Neural cell (in vitro differentiated cells): ENCODE results near the gene LHFPL5. TPM values are rescaled to one million over a fixed set of nuclear protein-coding genes. Genes with fewer than 3 reads are reported as not detected.

Experiments
- H2AFZ ChIP-seq: fragments of 200-600, 300-800 bp; sonication (generic), shearing (Covaris generic); 2 replicates; pipeline ENCODE4 v1.6.0; 2014; ENCODE audit warnings: low read depth, mild to moderate bottlenecking, antibody characterized with exemption, low read length, moderate library complexity
- H3F3A ChIP-seq: fragments of 200-600 bp; shearing (Covaris generic); 2 replicates; pipeline ENCODE4 v1.6.1; 2016; ENCODE audit warnings: mild to moderate bottlenecking, moderate library complexity, mixed read lengths, antibody characterized with exemption, low read length; ENCODE audit not compliant: insufficient read depth, poor library complexity, severe bottlenecking
- H3K27ac ChIP-seq: fragments of 200-600, 300-800 bp; sonication (generic), shearing (Covaris generic); 2 replicates; pipeline ENCODE4 v1.5.1; 2014; ENCODE audit warnings: mild to moderate bottlenecking, low read length, moderate library complexity
- H3K27me3 ChIP-seq: fragments of 300-800, 200-600 bp; sonication (generic), shearing (Covaris generic); 2 replicates; pipeline ENCODE4 v1.6.0; 2014; ENCODE audit warnings: mild to moderate bottlenecking, low read depth, low read length, moderate library complexity; ENCODE audit not compliant: insufficient read depth
- H3K36me3 ChIP-seq: fragments of 300-800, 200-600 bp; sonication (generic), shearing (Covaris generic); 2 replicates; pipeline ENCODE4 v1.5.1; 2014; ENCODE audit warnings: mild to moderate bottlenecking, antibody characterized with exemption, low read length, moderate library complexity; ENCODE audit not compliant: insufficient read depth
- H3K4me2 ChIP-seq: fragments of 300-800, 200-600 bp; sonication (generic), shearing (Covaris generic); 2 replicates; pipeline ENCODE4 v1.6.0; 2014; ENCODE audit warnings: mild to moderate bottlenecking, low read length
- H3K4me3 ChIP-seq: fragments of 300-800, 200-600 bp; sonication (generic), shearing (Covaris generic); 2 replicates; pipeline ENCODE4 v1.5.1; 2014; ENCODE audit warnings: mild to moderate bottlenecking, low read length, moderate library complexity
- H3K79me2 ChIP-seq: fragments of 200-600 bp; shearing (Covaris generic); replicated peaks from 2 replicates; pipeline ENCODE4 v1.6.0; 2014; ENCODE audit warnings: mild to moderate bottlenecking, low read length, moderate library complexity; ENCODE audit not compliant: insufficient read depth
- H3K9ac ChIP-seq: fragments of 300-800, 200-600 bp; sonication (generic), shearing (Covaris generic); 2 replicates; pipeline ENCODE4 v1.6.1; 2016; ENCODE audit warnings: mild to moderate bottlenecking, low read length, mixed read lengths
- H3K9me2 ChIP-seq: fragments of 200-600 bp; shearing (Covaris generic); 2 replicates; pipeline ENCODE4 v1.6.1; 2016; ENCODE audit warnings: mild to moderate bottlenecking, low read length, mixed read lengths; ENCODE audit not compliant: insufficient read depth
- H3K9me3 ChIP-seq: fragments of 200-600, 300-800 bp; sonication (generic), shearing (Covaris generic); 2 replicates; pipeline ENCODE4 v1.6.1; 2016; ENCODE audit warnings: mild to moderate bottlenecking, mixed run types, low read length, moderate library complexity, mixed read lengths
- H4K20me1 ChIP-seq: fragments of 200-600 bp; shearing (Covaris generic); 2 replicates; pipeline ENCODE4 v1.6.1; 2016; ENCODE audit warnings: mild to moderate bottlenecking, mixed run types; ENCODE audit not compliant: insufficient read depth
- MXI1 ChIP-seq: fragments of 450-650 bp; conservative IDR thresholded peaks from 2 replicates; pipeline ENCODE4 v1.6.1; 2014; ENCODE audit warnings: antibody characterized with exemption, mild to moderate bottlenecking; ENCODE audit not compliant: poor library complexity, severe bottlenecking
- POLR2AphosphoS5 ChIP-seq: IDR thresholded peaks from 2 replicates; pipeline ENCODE4 v1.6.1; 2012
- RAD21 ChIP-seq: fragments of 450-650 bp; conservative IDR thresholded peaks from 2 replicates; pipeline ENCODE4 v1.6.1; 2014; ENCODE audit warnings: antibody characterized with exemption, mild to moderate bottlenecking, moderate library complexity
- SMC3 ChIP-seq: fragments of 450-650 bp; conservative IDR thresholded peaks from 2 replicates; pipeline ENCODE4 v1.6.1; 2014; ENCODE audit warnings: antibody characterized with exemption, mild to moderate bottlenecking, moderate library complexity; ENCODE audit not compliant: poor library complexity
- TAF1 ChIP-seq: IDR thresholded peaks from 2 replicates; pipeline ENCODE4 v1.6.1; 2012; ENCODE audit warnings: low read depth
- polyA plus RNA-seq: library from polyadenylated mRNA; depleted of rRNA; stranded (reverse); fragments of >200 nt; gene quantifications from 2 replicates; pipeline ENCODE4 v1.2.3, GENCODE V29; 2014
- TF ChIP-seq, protein P1 (sequence below): fragments of 450-650 bp; IDR thresholded peaks from 2 replicates; pipeline ENCODE4 v1.5.1; 2014; ENCODE audit warnings: antibody characterized with exemption, mild to moderate bottlenecking, moderate library complexity; ENCODE audit not compliant: poor library complexity, severe bottlenecking
- TF ChIP-seq, protein P2 (sequence below): IDR thresholded peaks from 2 replicates; pipeline ENCODE4 v1.6.1; 2012; ENCODE audit warnings: borderline replicate concordance

Gene LHFPL5
- polyA plus RNA-seq, 1 donor from 2014 or later = 0.17 TPM

DNA sequence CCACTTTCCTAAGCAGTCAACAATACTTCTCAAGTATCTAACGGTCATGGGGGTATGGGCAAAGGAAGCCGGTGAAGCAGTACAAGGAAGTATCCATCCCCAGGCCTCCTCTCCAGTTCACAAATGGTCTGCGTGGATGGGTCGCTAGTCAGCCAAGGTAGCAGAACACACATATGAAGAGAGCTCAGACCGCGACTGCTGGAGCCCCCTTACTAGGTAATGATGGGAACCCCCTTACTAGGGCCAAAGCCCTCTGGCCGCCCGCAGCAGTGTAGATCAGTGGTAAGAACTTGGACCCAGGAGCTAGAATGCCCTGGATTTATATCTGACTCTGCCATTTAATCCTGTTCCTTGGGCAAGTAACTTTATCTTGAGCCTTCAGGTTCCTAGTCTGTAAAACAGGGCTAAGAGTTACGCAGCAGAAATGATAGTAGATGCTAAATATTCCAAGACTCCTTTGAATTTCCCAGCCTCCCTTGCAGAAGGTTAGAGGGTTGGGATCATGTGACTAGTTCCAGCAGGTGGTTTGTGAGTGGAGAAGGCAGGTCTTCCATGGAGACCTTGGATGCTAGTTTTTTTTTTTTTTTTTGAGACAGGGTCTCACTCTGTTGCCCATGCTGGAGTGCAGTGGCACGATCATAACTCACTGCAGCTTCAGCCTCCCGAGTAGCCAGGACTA, 30.9 kb upstream of the LHFPL5 start:
- Histone ChIP-seq H3F3A (no peaks in the 10 kb centered on the region), H4K20me1 (no peaks in the 10 kb centered on the region), H3K9me3 (no peaks in the 10 kb centered on the region), H3K36me3 (no peaks in the 10 kb centered on the region), H3K9ac (no peak overlapping the region), H3K79me2 (no peaks in the 10 kb centered on the region), H3K9me2 (no peaks in the 10 kb centered on the region), H3K27ac (no peak overlapping the region), H2AFZ (no peak overlapping the region), H3K4me2 (no peak overlapping the region), H3K4me3 (no peak overlapping the region), H3K27me3 (peaks cover 17% of the 10 kb centered on the region)
- TF ChIP-seq RAD21 (no peak), TAF1 (no peak), SMC3 (no peak), MXI1 (no peak), POLR2AphosphoS5 (no peak)
- TF ChIP-seq, protein P1, sequence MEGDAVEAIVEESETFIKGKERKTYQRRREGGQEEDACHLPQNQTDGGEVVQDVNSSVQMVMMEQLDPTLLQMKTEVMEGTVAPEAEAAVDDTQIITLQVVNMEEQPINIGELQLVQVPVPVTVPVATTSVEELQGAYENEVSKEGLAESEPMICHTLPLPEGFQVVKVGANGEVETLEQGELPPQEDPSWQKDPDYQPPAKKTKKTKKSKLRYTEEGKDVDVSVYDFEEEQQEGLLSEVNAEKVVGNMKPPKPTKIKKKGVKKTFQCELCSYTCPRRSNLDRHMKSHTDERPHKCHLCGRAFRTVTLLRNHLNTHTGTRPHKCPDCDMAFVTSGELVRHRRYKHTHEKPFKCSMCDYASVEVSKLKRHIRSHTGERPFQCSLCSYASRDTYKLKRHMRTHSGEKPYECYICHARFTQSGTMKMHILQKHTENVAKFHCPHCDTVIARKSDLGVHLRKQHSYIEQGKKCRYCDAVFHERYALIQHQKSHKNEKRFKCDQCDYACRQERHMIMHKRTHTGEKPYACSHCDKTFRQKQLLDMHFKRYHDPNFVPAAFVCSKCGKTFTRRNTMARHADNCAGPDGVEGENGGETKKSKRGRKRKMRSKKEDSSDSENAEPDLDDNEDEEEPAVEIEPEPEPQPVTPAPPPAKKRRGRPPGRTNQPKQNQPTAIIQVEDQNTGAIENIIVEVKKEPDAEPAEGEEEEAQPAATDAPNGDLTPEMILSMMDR = no peak
- TF ChIP-seq, protein P2, sequence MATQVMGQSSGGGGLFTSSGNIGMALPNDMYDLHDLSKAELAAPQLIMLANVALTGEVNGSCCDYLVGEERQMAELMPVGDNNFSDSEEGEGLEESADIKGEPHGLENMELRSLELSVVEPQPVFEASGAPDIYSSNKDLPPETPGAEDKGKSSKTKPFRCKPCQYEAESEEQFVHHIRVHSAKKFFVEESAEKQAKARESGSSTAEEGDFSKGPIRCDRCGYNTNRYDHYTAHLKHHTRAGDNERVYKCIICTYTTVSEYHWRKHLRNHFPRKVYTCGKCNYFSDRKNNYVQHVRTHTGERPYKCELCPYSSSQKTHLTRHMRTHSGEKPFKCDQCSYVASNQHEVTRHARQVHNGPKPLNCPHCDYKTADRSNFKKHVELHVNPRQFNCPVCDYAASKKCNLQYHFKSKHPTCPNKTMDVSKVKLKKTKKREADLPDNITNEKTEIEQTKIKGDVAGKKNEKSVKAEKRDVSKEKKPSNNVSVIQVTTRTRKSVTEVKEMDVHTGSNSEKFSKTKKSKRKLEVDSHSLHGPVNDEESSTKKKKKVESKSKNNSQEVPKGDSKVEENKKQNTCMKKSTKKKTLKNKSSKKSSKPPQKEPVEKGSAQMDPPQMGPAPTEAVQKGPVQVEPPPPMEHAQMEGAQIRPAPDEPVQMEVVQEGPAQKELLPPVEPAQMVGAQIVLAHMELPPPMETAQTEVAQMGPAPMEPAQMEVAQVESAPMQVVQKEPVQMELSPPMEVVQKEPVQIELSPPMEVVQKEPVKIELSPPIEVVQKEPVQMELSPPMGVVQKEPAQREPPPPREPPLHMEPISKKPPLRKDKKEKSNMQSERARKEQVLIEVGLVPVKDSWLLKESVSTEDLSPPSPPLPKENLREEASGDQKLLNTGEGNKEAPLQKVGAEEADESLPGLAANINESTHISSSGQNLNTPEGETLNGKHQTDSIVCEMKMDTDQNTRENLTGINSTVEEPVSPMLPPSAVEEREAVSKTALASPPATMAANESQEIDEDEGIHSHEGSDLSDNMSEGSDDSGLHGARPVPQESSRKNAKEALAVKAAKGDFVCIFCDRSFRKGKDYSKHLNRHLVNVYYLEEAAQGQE = no peak

DNA sequence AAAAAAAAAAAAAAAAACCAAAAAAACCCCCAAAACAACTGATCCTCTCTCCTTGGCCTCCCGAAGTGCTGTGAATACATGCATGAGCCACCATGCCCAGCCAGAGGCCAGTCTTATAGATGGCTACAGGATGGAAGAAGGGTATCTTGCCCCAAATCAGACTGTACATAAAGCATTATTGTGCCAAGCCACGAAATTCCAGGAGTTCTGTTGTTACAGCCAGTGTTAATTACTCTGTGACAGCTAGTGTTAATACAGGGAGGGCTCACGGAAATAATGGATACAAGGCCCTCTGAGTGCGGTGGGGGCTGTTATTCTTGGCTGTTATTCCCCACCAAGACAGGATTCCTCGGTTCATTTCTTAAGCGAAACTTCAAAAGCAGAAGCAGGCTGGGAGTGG, 30.1 kb upstream of the LHFPL5 start:
- TF ChIP-seq, protein P2 = no peak
- no peak for TF ChIP-seq POLR2AphosphoS5
- TF ChIP-seq, protein P1 = no peak
- Histone ChIP-seq H2AFZ (no peak overlapping the region), H4K20me1 (no peaks in the 10 kb centered on the region), H3K79me2 (no peaks in the 10 kb centered on the region), H3K9ac (no peak overlapping the region), H3F3A (no peaks in the 10 kb centered on the region), H3K27me3 (peaks cover 17% of the 10 kb centered on the region), H3K4me3 (no peak overlapping the region), H3K27ac (no peak overlapping the region), H3K9me3 (no peaks in the 10 kb centered on the region), H3K9me2 (no peaks in the 10 kb centered on the region), H3K4me2 (no peak overlapping the region), H3K36me3 (no peaks in the 10 kb centered on the region)
